Smooth muscle cell (in vitro differentiated cells): ENCODE results near the gene CYP26A1. TPM values are rescaled to one million over a fixed set of nuclear protein-coding genes. Genes with fewer than 3 reads are reported as not detected.

ENCODE experiments used
- DNase-seq: peaks from one replicate; lab custom pipeline; 2025; ENCODE audit not compliant: unreplicated experiment; lab: John Stamatoyannopoulos, UW
- H2AFZ ChIP-seq: fragments of 200-600 bp; sonication (generic); 2 replicates; pipeline ENCODE4 v1.6.0; 2016; ENCODE audit warnings: antibody characterized with exemption, low read depth, mild to moderate bottlenecking
- H3F3A ChIP-seq: fragments of 200-600 bp; sonication (generic); 2 replicates; pipeline ENCODE4 v1.6.0; 2017; ENCODE audit warnings: antibody characterized with exemption, low read depth
- H3K27ac ChIP-seq: fragments of 200-600 bp; sonication (generic); 2 replicates; pipeline ENCODE4 v1.5.1; 2016; ENCODE audit warnings: low read depth, mild to moderate bottlenecking
- H3K27me3 ChIP-seq: fragments of 200-600 bp; sonication (generic); 2 replicates; pipeline ENCODE4 v1.6.1; 2016; ENCODE audit warnings: low read depth, mild to moderate bottlenecking
- H3K36me3 ChIP-seq: fragments of 200-600 bp; sonication (generic); 2 replicates; pipeline ENCODE4 v1.5.1; 2016; ENCODE audit warnings: low read depth
- H3K4me1 ChIP-seq: fragments of 200-600 bp; sonication (generic); 2 replicates; pipeline ENCODE4 v1.5.1; 2016; ENCODE audit warnings: low read depth
- H3K4me2 ChIP-seq: fragments of 200-600 bp; sonication (generic); 2 replicates; pipeline ENCODE4 v1.6.0; 2016; ENCODE audit warnings: mild to moderate bottlenecking
- H3K4me3 ChIP-seq: fragments of 200-600 bp; sonication (generic); 2 replicates; pipeline ENCODE4 v1.5.1; 2016; ENCODE audit warnings: mild to moderate bottlenecking
- H3K79me2 ChIP-seq: fragments of 200-600 bp; sonication (generic); 2 replicates; pipeline ENCODE4 v1.6.0; 2016; ENCODE audit warnings: low read depth, mild to moderate bottlenecking
- H3K9ac ChIP-seq: fragments of 200-600 bp; sonication (generic); 2 replicates; pipeline ENCODE4 v1.6.0; 2016; ENCODE audit warnings: low read depth
- H3K9me3 ChIP-seq: fragments of 200-600 bp; sonication (generic); replicated peaks from 2 replicates; pipeline ENCODE4 v1.5.1; 2016; ENCODE audit warnings: low read depth
- H4K20me1 ChIP-seq: fragments of 200-600 bp; sonication (generic); 2 replicates; pipeline ENCODE4 v1.6.0; 2016; ENCODE audit warnings: low read depth
- CTCF ChIP-seq: fragments of 200-600 bp; sonication (generic); IDR thresholded peaks from 2 replicates; pipeline ENCODE4 v1.5.1; 2017; ENCODE audit warnings: borderline replicate concordance, mild to moderate bottlenecking, antibody characterized with exemption; ENCODE audit not compliant: insufficient read depth, poor library complexity, severe bottlenecking
- WGBS: methylation state at CpG from one replicate; pipeline ENCODE4 v1.1.7; 2016; ENCODE audit warnings: low lambda C conversion rate; 5-methylcytosine and 5-hydroxymethylcytosine counted together
- polyA plus RNA-seq: library from polyadenylated mRNA; unstranded; fragments of >200 nt; fragmentation: Nextera tagmentation; extraction: Ambion mirVana; gene quantifications from 2 replicates; pipeline ENCODE4 v1.2.1, GENCODE V29; 2016
- total RNA-seq: library from RNA; depleted of rRNA; stranded (reverse); fragments of >200 nt; gene quantifications from 2 replicates; pipeline ENCODE4 v1.2.3, GENCODE V29; 2014

The CYP26A1 gene
- total and polyA plus RNA-seq, 2 experiments from 2014 or later = 0.14 TPM; not detected in 1

- no peak overlapping the region for H3K27ac ChIP-seq
- no peak overlapping the region for H2AFZ ChIP-seq
- no peaks in the 10 kb centered on the region for H3F3A ChIP-seq
- 79% methylated on average over 4 of the region's 4 CpGs for WGBS
- no peaks in the 10 kb centered on the region for H3K9me3 ChIP-seq
- no peaks in the 10 kb centered on the region for H3K4me1 ChIP-seq
- TF ChIP-seq CTCF = no peak
- H3K4me3 ChIP-seq = no peak overlapping the region
- no peak overlapping the region for H3K4me2 ChIP-seq
- no peaks in the 10 kb centered on the region for H3K36me3 ChIP-seq
- H3K27me3 ChIP-seq = no peaks in the 10 kb centered on the region
- no peak for DNase-seq
- no peaks in the 10 kb centered on the region for H4K20me1 ChIP-seq
- no peaks in the 10 kb centered on the region for H3K79me2 ChIP-seq
- H3K9ac ChIP-seq = no peak overlapping the region
Measured at GRCh38 chr10:93085272-93085859, 11.7 kb downstream of the CYP26A1 start.

GRCh38 chr10:93086289-93086688, 12.6 kb downstream of the CYP26A1 start:
- Histone ChIP-seq H4K20me1 (no peaks in the 10 kb centered on the region), H3K36me3 (no peaks in the 10 kb centered on the region), H3K9ac (no peak overlapping the region), H3F3A (no peaks in the 10 kb centered on the region), H3K4me3 (no peak overlapping the region), H3K27me3 (no peaks in the 10 kb centered on the region), H2AFZ (no peak overlapping the region), H3K9me3 (no peaks in the 10 kb centered on the region), H3K27ac (no peak overlapping the region), H3K79me2 (no peaks in the 10 kb centered on the region), H3K4me1 (no peaks in the 10 kb centered on the region), H3K4me2 (no peak overlapping the region)
- no peak for TF ChIP-seq CTCF
- 98% methylated on average over 6 of the region's 6 CpGs for WGBS
- no peak for DNase-seq

- no peaks in the 10 kb centered on the region for H3K9me3 ChIP-seq
- no peak overlapping the region for H2AFZ ChIP-seq
- no peak overlapping the region for H3K9ac ChIP-seq
- DNase-seq = no peak
- H3K4me3 ChIP-seq = no peak overlapping the region
- no peaks in the 10 kb centered on the region for H3K4me1 ChIP-seq
- no peak overlapping the region for H3K4me2 ChIP-seq
- 83% methylated on average over 3 of the region's 3 CpGs for WGBS
- H3K27ac ChIP-seq = no peak overlapping the region
- no peak for TF ChIP-seq CTCF
- H3K36me3 ChIP-seq = no peaks in the 10 kb centered on the region
- no peaks in the 10 kb centered on the region for H3K79me2 ChIP-seq
- H4K20me1 ChIP-seq = no peaks in the 10 kb centered on the region
- H3F3A ChIP-seq = no peaks in the 10 kb centered on the region
- no peaks in the 10 kb centered on the region for H3K27me3 ChIP-seq
Measured at GRCh38 chr10:93087846-93088245, 14.2 kb downstream of the CYP26A1 start.

- Histone ChIP-seq H3K9me3 (no peaks in the 10 kb centered on the region), H4K20me1 (no peaks in the 10 kb centered on the region), H2AFZ (no peak overlapping the region), H3K4me3 (no peak overlapping the region), H3K36me3 (no peaks in the 10 kb centered on the region), H3K79me2 (no peaks in the 10 kb centered on the region), H3K4me1 (no peaks in the 10 kb centered on the region), H3K27ac (no peak overlapping the region), H3K4me2 (no peak overlapping the region), H3F3A (no peaks in the 10 kb centered on the region), H3K27me3 (no peaks in the 10 kb centered on the region), H3K9ac (no peak overlapping the region)
- no peak for DNase-seq
- 68% methylated on average over 4 of the region's 4 CpGs for WGBS
- TF ChIP-seq CTCF = no peak
Measured at GRCh38 chr10:93088466-93088865, 14.8 kb downstream of the CYP26A1 start.
